K562 (cell line): ENCODE data around the gene SCFD2.

Source experiments
- KDM5B ChIP-seq: fragments of 200-600 bp; sonication (generic); IDR thresholded peaks from 2 replicates; pipeline ENCODE4 v1.6.1; 2012; ENCODE audit warnings: low read depth, mild to moderate bottlenecking, moderate library complexity, low read length, control low read depth, inconsistent platforms; ENCODE audit not compliant: insufficient replicate concordance
- YBX1 ChIP-seq: fragments of 450-650 bp; IDR thresholded peaks from 2 replicates; pipeline ENCODE4 v1.7.1; 2016; ENCODE audit warnings: mild to moderate bottlenecking
- ZNF347 ChIP-seq: fragments of 450-650 bp; formaldehyde crosslinking; IDR thresholded peaks from 2 replicates; pipeline ENCODE4 v1.4.0; 2020; ENCODE audit warnings: low read depth, mild to moderate bottlenecking, moderate library complexity

- TF ChIP-seq YBX1 (no peak), ZNF347 (no peak), KDM5B (no peak)
Measured at GRCh38 chr4:52912608-52913007, 453.3 kb downstream of the SCFD2 start.
